ENCODE results near the gene NEK7. TPM values are rescaled to one million over a fixed set of nuclear protein-coding genes. Genes with fewer than 3 reads are reported as not detected.

The NEK7 gene
- total RNA-seq, 6 experiments from 2014 or later, result 20.6 to 32.3 (median 21.5) TPM

GRCh38 chr1:198245379-198245778 lies 88.6 kb downstream of the NEK7 start:
- 79% methylated on average over 2 of the region's 2 CpGs for WGBS (ENCODE audit: insufficient coverage, low coverage, low lambda C conversion rate, missing lambda C conversion rate)
- Histone ChIP-seq H3K27me3 (no peaks in the 10 kb centered on the region), H3K27ac (no peak overlapping the region), H3K9me3 (no peaks in the 10 kb centered on the region), H3K4me1 (no peaks in the 10 kb centered on the region), H3K4me3 (no peak overlapping the region), H3K36me3 (no peaks in the 10 kb centered on the region)
- DNase-seq, result peak in 1 of 3 donors; percentile 12
- ATAC-seq, result peak in 3 of 4 donors; percentile 17 to 31 (median 20)
- TF ChIP-seq POLR2A (IDR thresholded peaks at IDR 0.05) (no peak), CTCF (IDR thresholded peaks at IDR 0.05) (no peak)
- intact Hi-C loops (cut with DNase I), result no loop called here

- Histone ChIP-seq H3K36me3 (no peaks in the 10 kb centered on the region), H3K27me3 (no peaks in the 10 kb centered on the region), H3K27ac (no peak overlapping the region), H3K9me3 (no peaks in the 10 kb centered on the region), H3K4me3 (no peak overlapping the region), H3K4me1 (no peaks in the 10 kb centered on the region)
- ATAC-seq, result no peak
- TF ChIP-seq CTCF (IDR thresholded peaks at IDR 0.05) (no peak), POLR2A (IDR thresholded peaks at IDR 0.05) (no peak)
- DNase-seq, result peak in 1 of 3 donors; percentile 9
- WGBS (ENCODE audit: insufficient coverage, low coverage, low lambda C conversion rate, missing lambda C conversion rate), result 98% methylated on average over 6 of the region's 7 CpGs
- intact Hi-C loops (cut with DNase I), result no loop called here
Measured at GRCh38 chr1:198246337-198246736, 89.5 kb downstream of the NEK7 start.

- 60% methylated on average over 4 of the region's 4 CpGs for WGBS (ENCODE audit: insufficient coverage, low coverage, low lambda C conversion rate, missing lambda C conversion rate)
- H3K27ac ChIP-seq, result no peak overlapping the region
- no peaks in the 10 kb centered on the region for H3K36me3 ChIP-seq
- H3K9me3 ChIP-seq, result no peaks in the 10 kb centered on the region
- H3K4me3 ChIP-seq, result no peak overlapping the region
- no peaks in the 10 kb centered on the region for H3K27me3 ChIP-seq
- intact Hi-C loops (cut with DNase I), result no loop called here
- no peak for DNase-seq
- no peak for TF ChIP-seq POLR2A (IDR thresholded peaks at IDR 0.05)
- no peak for TF ChIP-seq CTCF (IDR thresholded peaks at IDR 0.05)
- H3K4me1 ChIP-seq, result no peaks in the 10 kb centered on the region
- no peak for ATAC-seq
Measured at GRCh38 chr1:198253259-198253658, 96.5 kb downstream of the NEK7 start.

GRCh38 chr1:198253668-198254067 lies 96.9 kb downstream of the NEK7 start:
- no peaks in the 10 kb centered on the region for H3K4me1 ChIP-seq
- TF ChIP-seq POLR2A (IDR thresholded peaks at IDR 0.05), result no peak
- no peak for TF ChIP-seq CTCF (IDR thresholded peaks at IDR 0.05)
- ATAC-seq (peak in 3 of 4 donors; percentile 38 to 59 (median 53)), DNase-seq (peak in 1 of 3 donors; percentile 11)
- H3K9me3 ChIP-seq, result no peaks in the 10 kb centered on the region
- 40% methylated on average over 1 of the region's 1 CpG for WGBS (ENCODE audit: insufficient coverage, low coverage, low lambda C conversion rate, missing lambda C conversion rate)
- H3K27ac ChIP-seq, result no peak overlapping the region
- intact Hi-C loops (cut with DNase I), result no loop called here
- H3K27me3 ChIP-seq, result no peaks in the 10 kb centered on the region
- no peaks in the 10 kb centered on the region for H3K36me3 ChIP-seq
- no peak overlapping the region for H3K4me3 ChIP-seq

GRCh38 chr1:198254521-198254920 lies 97.7 kb downstream of the NEK7 start:
- DNase-seq (no peak), ATAC-seq (no peak)
- H3K9me3 ChIP-seq, result no peaks in the 10 kb centered on the region
- no peaks in the 10 kb centered on the region for H3K27me3 ChIP-seq
- 86% methylated on average over 2 of the region's 2 CpGs for WGBS (ENCODE audit: insufficient coverage, low coverage, low lambda C conversion rate, missing lambda C conversion rate)
- TF ChIP-seq CTCF (IDR thresholded peaks at IDR 0.05) (no peak), POLR2A (IDR thresholded peaks at IDR 0.05) (no peak)
- H3K36me3 ChIP-seq, result no peaks in the 10 kb centered on the region
- no peak overlapping the region for H3K27ac ChIP-seq
- H3K4me1 ChIP-seq, result no peaks in the 10 kb centered on the region
- intact Hi-C loops (cut with DNase I), result no loop called here
- no peak overlapping the region for H3K4me3 ChIP-seq

Data from right lobe of liver (tissue), 6 donors.